ENCODE measurements around the gene AP3S1. TPM values are rescaled to one million over a fixed set of nuclear protein-coding genes. Genes with fewer than 3 reads are reported as not detected.

AP3S1 gene
- total RNA-seq, 4 donors from 2014 or later = 34.9 to 115 (median 70.3) TPM

DNA sequence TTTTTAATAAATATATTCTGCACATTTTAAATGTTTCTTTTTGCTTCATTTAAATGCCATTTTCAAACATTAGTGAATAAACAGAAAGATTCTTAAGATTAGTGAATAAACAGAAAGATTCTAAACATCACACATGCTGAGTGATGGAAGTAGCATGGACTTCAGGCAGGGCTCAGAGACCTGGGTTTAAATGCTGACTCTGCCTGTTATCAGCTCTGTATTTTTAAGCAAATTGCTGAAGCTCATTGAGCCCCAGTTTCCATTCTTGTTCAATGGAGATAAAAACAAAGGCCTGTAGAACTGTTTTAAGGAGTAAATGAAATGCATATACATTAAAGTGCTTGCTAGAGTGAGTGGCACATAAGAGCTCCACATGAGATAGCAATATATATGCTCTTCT, 112.4 kb downstream of the AP3S1 start:
- no peaks in the 10 kb centered on the region for H3K9me3 ChIP-seq
- no peak for TF ChIP-seq POLR2AphosphoS5 (IDR thresholded peaks at IDR 0.05)
- TF ChIP-seq, protein P1, sequence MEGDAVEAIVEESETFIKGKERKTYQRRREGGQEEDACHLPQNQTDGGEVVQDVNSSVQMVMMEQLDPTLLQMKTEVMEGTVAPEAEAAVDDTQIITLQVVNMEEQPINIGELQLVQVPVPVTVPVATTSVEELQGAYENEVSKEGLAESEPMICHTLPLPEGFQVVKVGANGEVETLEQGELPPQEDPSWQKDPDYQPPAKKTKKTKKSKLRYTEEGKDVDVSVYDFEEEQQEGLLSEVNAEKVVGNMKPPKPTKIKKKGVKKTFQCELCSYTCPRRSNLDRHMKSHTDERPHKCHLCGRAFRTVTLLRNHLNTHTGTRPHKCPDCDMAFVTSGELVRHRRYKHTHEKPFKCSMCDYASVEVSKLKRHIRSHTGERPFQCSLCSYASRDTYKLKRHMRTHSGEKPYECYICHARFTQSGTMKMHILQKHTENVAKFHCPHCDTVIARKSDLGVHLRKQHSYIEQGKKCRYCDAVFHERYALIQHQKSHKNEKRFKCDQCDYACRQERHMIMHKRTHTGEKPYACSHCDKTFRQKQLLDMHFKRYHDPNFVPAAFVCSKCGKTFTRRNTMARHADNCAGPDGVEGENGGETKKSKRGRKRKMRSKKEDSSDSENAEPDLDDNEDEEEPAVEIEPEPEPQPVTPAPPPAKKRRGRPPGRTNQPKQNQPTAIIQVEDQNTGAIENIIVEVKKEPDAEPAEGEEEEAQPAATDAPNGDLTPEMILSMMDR (IDR thresholded peaks at IDR 0.05) = no peak
- no peak for TF ChIP-seq EP300 (IDR thresholded peaks at IDR 0.05)
- no peak for TF ChIP-seq POLR2A (IDR thresholded peaks at IDR 0.05)
- no peak overlapping the region for H3K27ac ChIP-seq
- H3K4me1 ChIP-seq = no peaks in the 10 kb centered on the region
- no peaks in the 10 kb centered on the region for H3K36me3 ChIP-seq
- H3K4me3 ChIP-seq = no peak overlapping the region
- H3K27me3 ChIP-seq = peaks cover 22% of the 10 kb centered on the region
- no peak for DNase-seq (ENCODE audit: low spot score in 2 of 2)

DNA sequence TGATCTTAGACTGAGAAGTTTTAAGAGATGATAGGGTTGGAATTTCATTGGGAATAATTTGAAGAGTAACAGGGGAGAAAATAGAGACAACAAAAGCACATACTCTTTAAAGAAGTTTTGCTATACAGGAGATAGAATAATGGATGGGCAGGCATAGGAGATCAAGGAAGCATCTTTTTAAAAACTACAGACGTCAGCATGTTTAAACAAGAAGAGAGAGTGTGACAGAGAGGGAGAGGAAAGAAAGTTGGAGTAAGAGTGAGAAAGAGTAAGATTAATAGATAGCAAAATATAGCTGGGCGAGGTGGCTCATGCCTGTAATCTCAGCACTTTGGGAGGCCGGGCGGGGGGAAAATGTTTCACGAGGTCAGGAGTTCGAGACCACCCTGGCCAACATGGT, 115.2 kb downstream of the AP3S1 start:
- Histone ChIP-seq H3K4me1 (peaks cover 10% of the 10 kb centered on the region), H3K27me3 (peaks cover 48% of the 10 kb centered on the region), H3K4me3 (no peak overlapping the region), H3K9me3 (no peaks in the 10 kb centered on the region), H3K36me3 (no peaks in the 10 kb centered on the region), H3K27ac (no peak overlapping the region)
- no peak for DNase-seq (ENCODE audit: low spot score in 2 of 2)
- TF ChIP-seq, protein P1 (IDR thresholded peaks at IDR 0.05) = no peak
- no peak for TF ChIP-seq EP300 (IDR thresholded peaks at IDR 0.05)
- no peak for TF ChIP-seq POLR2AphosphoS5 (IDR thresholded peaks at IDR 0.05)
- TF ChIP-seq POLR2A (IDR thresholded peaks at IDR 0.05) = no peak
- WGBS = 80% methylated on average over 6 of the region's 6 CpGs

DNA sequence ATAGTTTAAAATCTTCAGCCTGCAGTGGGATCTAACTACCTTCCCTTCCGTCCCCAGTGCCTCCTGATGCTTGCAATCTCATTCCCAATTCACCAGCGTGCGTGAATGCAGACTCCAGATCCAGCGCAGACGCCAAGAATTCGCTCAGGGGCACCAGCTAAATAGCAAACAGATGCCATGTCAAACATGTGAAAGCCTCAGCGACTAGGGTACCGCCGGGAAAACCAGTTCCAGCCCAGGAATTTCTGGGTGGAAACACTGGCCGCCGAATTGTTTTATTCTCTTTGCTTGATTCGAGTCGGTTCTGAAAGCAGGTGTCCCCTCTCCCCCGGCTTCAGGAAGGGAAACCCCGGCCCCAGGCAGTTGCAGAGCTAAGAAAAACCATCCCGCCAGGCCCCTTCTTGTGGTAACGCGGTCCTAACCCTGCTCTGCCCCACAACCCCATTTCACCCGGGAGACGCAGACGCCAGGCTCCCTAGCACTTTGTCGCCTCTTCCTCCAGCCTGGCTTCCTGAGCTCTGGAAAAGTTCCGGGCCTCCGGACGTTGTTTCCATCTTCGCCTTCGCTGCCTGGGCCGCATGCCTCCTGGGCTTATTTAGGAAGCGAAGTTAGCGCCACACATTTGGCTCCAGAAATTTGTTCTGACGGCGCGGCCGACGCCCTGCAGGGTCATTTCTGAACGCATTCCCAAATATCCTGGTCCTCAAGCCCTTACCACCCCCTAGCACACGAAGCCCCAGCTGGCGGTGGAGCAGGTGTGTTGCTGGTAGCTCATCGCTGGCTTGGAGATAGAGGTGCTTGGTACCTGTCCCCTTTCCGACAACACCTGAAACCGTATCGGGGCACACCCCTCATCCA, 119.9 kb downstream of the AP3S1 start:
- Histone ChIP-seq H3K27me3 (peaks cover 62% of the 10 kb centered on the region), H3K36me3 (no peaks in the 10 kb centered on the region)
- DNase-seq (ENCODE audit: low spot score in 2 of 2) = peak; percentile 70 to 80

DNA sequence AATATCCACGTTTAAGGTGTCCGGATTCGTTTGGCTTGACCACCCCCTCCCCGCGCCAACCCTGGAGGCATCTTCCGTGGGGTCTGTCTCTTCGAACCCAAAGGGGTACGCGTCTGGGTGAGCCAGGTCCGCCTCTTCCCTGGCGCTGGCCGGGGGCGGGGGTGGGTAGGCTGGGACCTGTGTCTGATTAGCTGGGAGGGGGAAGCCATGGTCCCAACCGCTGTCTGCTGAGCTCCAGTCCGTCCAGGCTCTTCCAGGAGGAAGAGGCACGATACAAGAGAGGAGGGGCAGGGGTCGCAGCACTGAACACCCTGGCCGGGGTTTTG, 120.5 kb downstream of the AP3S1 start, which contains the start of gene LVRN:
LVRN (plus strand) TSS at position 237 of the 326 bp plus-strand sequence. CDS start 143 bp downstream, outside the sequence.
- TF ChIP-seq POLR2AphosphoS5 (IDR thresholded peaks at IDR 0.05) (no peak), POLR2A (IDR thresholded peaks at IDR 0.05) (no peak), EP300 (IDR thresholded peaks at IDR 0.05) (no peak)
- TF ChIP-seq, protein P1 (IDR thresholded peaks at IDR 0.05) = no peak

More for the DNA sequence above, 119.9 kb downstream of the AP3S1 start:
- 8% methylated on average over 42 of the region's 42 CpGs for WGBS
- TF ChIP-seq POLR2A (IDR thresholded peaks at IDR 0.05) = peak in 1 of 2 donors; percentile 28
- no peak for TF ChIP-seq EP300 (IDR thresholded peaks at IDR 0.05)
- TF ChIP-seq POLR2AphosphoS5 (IDR thresholded peaks at IDR 0.05) = no peak
- TF ChIP-seq, protein P1 (IDR thresholded peaks at IDR 0.05) = no peak
- Histone ChIP-seq H3K27ac (peak overlapping the region; percentile 66), H3K9me3 (no peaks in the 10 kb centered on the region), H3K4me1 (peaks cover 21% of the 10 kb centered on the region), H3K4me3 (peak overlapping the region; percentile 46)

More for the DNA sequence above, 120.5 kb downstream of the AP3S1 start, which contains the start of gene LVRN:
- DNase-seq (ENCODE audit: low spot score in 2 of 2) = peak in 1 of 2 donors; percentile 61
- Histone ChIP-seq H3K4me3 (peak within 1 kb of the TSS; percentile 46), H3K9me3 (no peaks in the 10 kb centered on the region), H3K4me1 (peaks cover 21% of the 10 kb centered on the region), H3K27ac (peak within 1 kb of the TSS; percentile 66), H3K36me3 (no peaks in the 10 kb centered on the region), H3K27me3 (peaks cover 59% of the 10 kb centered on the region)
- WGBS = 11% methylated on average over 3 of the region's 18 CpGs
